Panc1 (cell line): ENCODE results near the gene MYO5B. TPM values are rescaled to one million over a fixed set of nuclear protein-coding genes. Genes with fewer than 3 reads are reported as not detected.

Experiments used
- ATAC-seq: fragments of 200-7000 bp; cut with Tn5 transposase; 2 replicates; pipeline ENCODE4 v1.9.1; 2020; ENCODE audit warnings: mild to moderate bottlenecking, moderate library complexity
- BruUV-seq: library from RNA; stranded (reverse); fragments of 400-500 nt; replicated peaks from 2 replicates; lab custom pipeline; 2021; lab: Mats Ljungman, UMichigan
- CTCF ChIA-PET: fragments of 300-600 bp; sonication (Branson Sonifier 250); formaldehyde crosslinking; loops from one replicate; lab custom pipeline; 2022; ENCODE audit warnings: antibody characterized with exemption; lab: Charles Lee
- POLR2A ChIA-PET: fragments of 300-600 bp; sonication (Branson Sonifier 250); formaldehyde crosslinking; loops from one replicate; lab custom pipeline; 2022; ENCODE audit warnings: antibody characterized with exemption; lab: Charles Lee
- DNase-seq: peaks from one replicate; pipeline ENCODE4 v3.0.0-alpha.2; 2010; ENCODE audit warnings: low read depth, low spot score
- H3K27ac ChIP-seq: 2 replicates; pipeline ENCODE4 v1.5.1; 2011; ENCODE audit warnings: mild to moderate bottlenecking, low read length, inconsistent platforms
- H3K27me3 ChIP-seq: fragments of 200-500 bp; sonication (Bioruptor generic); 2 replicates; pipeline ENCODE4 v1.6.0; 2014; ENCODE audit warnings: low read length, inconsistent platforms; ENCODE audit not compliant: control insufficient read depth, insufficient read depth
- H3K36me3 ChIP-seq: fragments of 200-500 bp; sonication (Bioruptor generic); 2 replicates; pipeline ENCODE4 v1.5.1; 2014; ENCODE audit warnings: inconsistent platforms, mild to moderate bottlenecking, low read length, moderate library complexity; ENCODE audit not compliant: control insufficient read depth, insufficient read depth
- H3K4me1 ChIP-seq: 2 replicates; pipeline ENCODE4 v1.5.1; 2011; ENCODE audit warnings: inconsistent platforms, mild to moderate bottlenecking, low read length, moderate library complexity; ENCODE audit not compliant: control insufficient read depth, insufficient read depth
- H3K4me3 ChIP-seq, 2 experiments: 2 replicates each; pipeline ENCODE4 v1.5.1; 2011 to 2012; ENCODE audit warnings: low read depth in 2 of 2, low read length in 2 of 2, mild to moderate bottlenecking in 2 of 2, inconsistent platforms in 1 of 2, moderate library complexity in 1 of 2
- H3K9me3 ChIP-seq: fragments of 200-500 bp; sonication (Bioruptor generic); 2 replicates; pipeline ENCODE4 v1.5.1; 2014; ENCODE audit warnings: low read depth, mild to moderate bottlenecking, inconsistent platforms, low read length, moderate library complexity; ENCODE audit not compliant: control insufficient read depth, insufficient read depth
- POLR2AphosphoS5 ChIP-seq: IDR thresholded peaks from 2 replicates; pipeline ENCODE4 v1.6.1; 2012; ENCODE audit warnings: mild to moderate bottlenecking, low read depth, low read length, moderate library complexity
- SIN3A ChIP-seq: IDR thresholded peaks from 2 replicates; pipeline ENCODE4 v1.6.1; 2012; ENCODE audit warnings: low read depth, mild to moderate bottlenecking, low read length, moderate library complexity, borderline replicate concordance; ENCODE audit not compliant: insufficient read depth
- TCF7L2 ChIP-seq: IDR thresholded peaks from 2 replicates; pipeline ENCODE4 v1.6.1; 2011; ENCODE audit warnings: mild to moderate bottlenecking, low read depth, low read length, inconsistent platforms
- in situ Hi-C: cut with HindIII; loops from 2 replicates; pipeline ENCODE4 v1.10.0; 2016; ENCODE audit warnings: low sequenced_read_pairs, low pct_unique_long_range_greater_than_20kb
- intact Hi-C: fragments of 100-400 bp; cut with micrococcal nuclease; formaldehyde crosslinking; loops from one replicate; pipeline ENCODE4 v1.10.0; 2022; ENCODE audit not compliant: unreplicated experiment
- total RNA-seq: library from RNA; stranded (reverse); gene quantifications from one replicate; pipeline ENCODE4 v1.2.1, GENCODE V29; 2021; ENCODE audit not compliant: unreplicated experiment
- TF ChIP-seq, protein P1 (sequence below): fragments of 450-650 bp; IDR thresholded peaks from 2 replicates; pipeline ENCODE4 v1.5.1; 2017; ENCODE audit warnings: mild to moderate bottlenecking
- TF ChIP-seq, protein P2 (sequence below), 2 experiments: IDR thresholded peaks; 2 replicates each; pipeline ENCODE4 v1.6.1; 2011 to 2012; ENCODE audit warnings: low read depth in 2 of 2, control low read depth in 1 of 2, low read length in 1 of 2, mild to moderate bottlenecking in 1 of 2, moderate library complexity in 1 of 2; ENCODE audit not compliant: insufficient read depth in 1 of 2

The MYO5B gene
- total RNA-seq, 1 experiment from 2014 or later, result 0.31 TPM

- TF ChIP-seq SIN3A, result no peak
- TF ChIP-seq, protein P1, sequence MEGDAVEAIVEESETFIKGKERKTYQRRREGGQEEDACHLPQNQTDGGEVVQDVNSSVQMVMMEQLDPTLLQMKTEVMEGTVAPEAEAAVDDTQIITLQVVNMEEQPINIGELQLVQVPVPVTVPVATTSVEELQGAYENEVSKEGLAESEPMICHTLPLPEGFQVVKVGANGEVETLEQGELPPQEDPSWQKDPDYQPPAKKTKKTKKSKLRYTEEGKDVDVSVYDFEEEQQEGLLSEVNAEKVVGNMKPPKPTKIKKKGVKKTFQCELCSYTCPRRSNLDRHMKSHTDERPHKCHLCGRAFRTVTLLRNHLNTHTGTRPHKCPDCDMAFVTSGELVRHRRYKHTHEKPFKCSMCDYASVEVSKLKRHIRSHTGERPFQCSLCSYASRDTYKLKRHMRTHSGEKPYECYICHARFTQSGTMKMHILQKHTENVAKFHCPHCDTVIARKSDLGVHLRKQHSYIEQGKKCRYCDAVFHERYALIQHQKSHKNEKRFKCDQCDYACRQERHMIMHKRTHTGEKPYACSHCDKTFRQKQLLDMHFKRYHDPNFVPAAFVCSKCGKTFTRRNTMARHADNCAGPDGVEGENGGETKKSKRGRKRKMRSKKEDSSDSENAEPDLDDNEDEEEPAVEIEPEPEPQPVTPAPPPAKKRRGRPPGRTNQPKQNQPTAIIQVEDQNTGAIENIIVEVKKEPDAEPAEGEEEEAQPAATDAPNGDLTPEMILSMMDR, result no peak
- no peak for TF ChIP-seq POLR2AphosphoS5
- TF ChIP-seq, protein P2, sequence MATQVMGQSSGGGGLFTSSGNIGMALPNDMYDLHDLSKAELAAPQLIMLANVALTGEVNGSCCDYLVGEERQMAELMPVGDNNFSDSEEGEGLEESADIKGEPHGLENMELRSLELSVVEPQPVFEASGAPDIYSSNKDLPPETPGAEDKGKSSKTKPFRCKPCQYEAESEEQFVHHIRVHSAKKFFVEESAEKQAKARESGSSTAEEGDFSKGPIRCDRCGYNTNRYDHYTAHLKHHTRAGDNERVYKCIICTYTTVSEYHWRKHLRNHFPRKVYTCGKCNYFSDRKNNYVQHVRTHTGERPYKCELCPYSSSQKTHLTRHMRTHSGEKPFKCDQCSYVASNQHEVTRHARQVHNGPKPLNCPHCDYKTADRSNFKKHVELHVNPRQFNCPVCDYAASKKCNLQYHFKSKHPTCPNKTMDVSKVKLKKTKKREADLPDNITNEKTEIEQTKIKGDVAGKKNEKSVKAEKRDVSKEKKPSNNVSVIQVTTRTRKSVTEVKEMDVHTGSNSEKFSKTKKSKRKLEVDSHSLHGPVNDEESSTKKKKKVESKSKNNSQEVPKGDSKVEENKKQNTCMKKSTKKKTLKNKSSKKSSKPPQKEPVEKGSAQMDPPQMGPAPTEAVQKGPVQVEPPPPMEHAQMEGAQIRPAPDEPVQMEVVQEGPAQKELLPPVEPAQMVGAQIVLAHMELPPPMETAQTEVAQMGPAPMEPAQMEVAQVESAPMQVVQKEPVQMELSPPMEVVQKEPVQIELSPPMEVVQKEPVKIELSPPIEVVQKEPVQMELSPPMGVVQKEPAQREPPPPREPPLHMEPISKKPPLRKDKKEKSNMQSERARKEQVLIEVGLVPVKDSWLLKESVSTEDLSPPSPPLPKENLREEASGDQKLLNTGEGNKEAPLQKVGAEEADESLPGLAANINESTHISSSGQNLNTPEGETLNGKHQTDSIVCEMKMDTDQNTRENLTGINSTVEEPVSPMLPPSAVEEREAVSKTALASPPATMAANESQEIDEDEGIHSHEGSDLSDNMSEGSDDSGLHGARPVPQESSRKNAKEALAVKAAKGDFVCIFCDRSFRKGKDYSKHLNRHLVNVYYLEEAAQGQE (IDR thresholded peaks at IDR 0.05; ENCODE audit: insufficient read depth in 1 of 2, low read depth in 2 of 2, low read length in 1 of 2), result no peak
- TF ChIP-seq TCF7L2, result no peak
- POLR2A ChIA-PET, result no interaction called here
- Histone ChIP-seq H3K27me3 (no peaks in the 10 kb centered on the region), H3K4me3 (no peak overlapping the region), H3K4me1 (no peaks in the 10 kb centered on the region), H3K9me3 (no peaks in the 10 kb centered on the region), H3K36me3 (no peaks in the 10 kb centered on the region), H3K27ac (no peak overlapping the region)
- CTCF ChIA-PET, result no interaction called here
- no TSS peak for BruUV-seq
- in situ Hi-C loops, result no loop called here
- intact Hi-C loops, result no loop called here
- DNase-seq, result no peak
- no peak for ATAC-seq
Measured at GRCh38 chr18:50143294-50143693, 51.7 kb downstream of the MYO5B start.

- no peaks in the 10 kb centered on the region for H3K9me3 ChIP-seq
- H3K4me1 ChIP-seq, result no peaks in the 10 kb centered on the region
- POLR2A ChIA-PET, result no interaction called here
- H3K4me3 ChIP-seq, result no peak overlapping the region
- CTCF ChIA-PET, result no interaction called here
- no peak overlapping the region for H3K27ac ChIP-seq
- no peak for TF ChIP-seq SIN3A
- no peak for TF ChIP-seq TCF7L2
- TF ChIP-seq, protein P2 (IDR thresholded peaks at IDR 0.05; ENCODE audit: insufficient read depth in 1 of 2, low read depth in 2 of 2, low read length in 1 of 2), result no peak
- no peak for TF ChIP-seq POLR2AphosphoS5
- TF ChIP-seq, protein P1, result no peak
- intact Hi-C loops (no loop called here), in situ Hi-C loops (no loop called here)
- no peaks in the 10 kb centered on the region for H3K36me3 ChIP-seq
- no peak for ATAC-seq
- DNase-seq, result no peak
- no TSS peak for BruUV-seq
- no peaks in the 10 kb centered on the region for H3K27me3 ChIP-seq
Measured at GRCh38 chr18:50142441-50143120, 52.4 kb downstream of the MYO5B start.
